ENCODE results near the gene JMJD1C.

DNA sequence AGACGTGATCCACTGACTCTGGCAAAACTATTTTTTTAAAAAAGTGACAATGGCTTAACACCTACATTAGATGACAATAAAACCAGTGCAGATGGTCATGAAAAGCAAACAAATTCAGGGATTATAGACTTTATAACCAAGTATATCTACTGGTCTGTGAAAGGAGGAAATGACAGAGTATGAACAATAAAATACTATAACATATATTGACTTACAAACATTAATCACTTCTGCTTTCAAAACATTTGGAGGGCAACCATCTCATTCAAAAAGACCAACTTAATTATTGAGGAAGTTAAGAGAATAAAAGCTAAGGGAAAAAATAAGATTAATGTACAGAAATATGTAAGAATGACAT, 34.8 kb downstream of the JMJD1C start:
- TF ChIP-seq POLR2A (IDR thresholded peaks at IDR 0.05; ENCODE audit: low read length) (no peak), GATA1 (IDR thresholded peaks at IDR 0.05; ENCODE audit: low read depth, low read length) (no peak)
